Subcutaneous adipose tissue (tissue), 4 donors: Measurements from ENCODE around the gene SLC24A3. TPM values are rescaled to one million over a fixed set of nuclear protein-coding genes. Genes with fewer than 3 reads are reported as not detected.

Source experiments
- CTCF ChIP-seq: fragments of 450-650 bp; IDR thresholded peaks from one replicate; pipeline ENCODE4 v1.5.1; 2016; ENCODE audit warnings: low read depth, mild to moderate bottlenecking, control low read depth, antibody characterized with exemption, moderate library complexity
- total RNA-seq, 4 donors: library from RNA; depleted of rRNA; stranded (reverse); fragments of >200 nt; gene quantifications; one replicate each; pipeline ENCODE4 v1.1.0, GENCODE V29; 2016

The SLC24A3 gene
- total RNA-seq, 4 donors from 2014 or later, result 4.6 to 12.2 (median 9.1) TPM

- no peak for TF ChIP-seq CTCF
Measured at GRCh38 chr20:19456595-19457395, 244.4 kb downstream of the SLC24A3 start.

- TF ChIP-seq CTCF, result no peak
Measured at GRCh38 chr20:19457611-19458010, 245.2 kb downstream of the SLC24A3 start.

GRCh38 chr20:19460386-19460785 lies 247.9 kb downstream of the SLC24A3 start:
- TF ChIP-seq CTCF, result no peak

GRCh38 chr20:19462491-19462890 lies 250.0 kb downstream of the SLC24A3 start:
- no peak for TF ChIP-seq CTCF

GRCh38 chr20:19463597-19463996 lies 251.2 kb downstream of the SLC24A3 start:
- no peak for TF ChIP-seq CTCF

- no peak for TF ChIP-seq CTCF
Measured at GRCh38 chr20:19465536-19465935, 253.1 kb downstream of the SLC24A3 start.

- TF ChIP-seq CTCF, result no peak
Measured at GRCh38 chr20:19466206-19466928, 253.9 kb downstream of the SLC24A3 start.
